CD14-positive monocyte (primary cell): ENCODE measurements around the gene ARHGEF9. TPM values are rescaled to one million over a fixed set of nuclear protein-coding genes. Genes with fewer than 3 reads are reported as not detected.

Experiments used
- DNase-seq, 3 donors: peaks; one replicate each; pipeline ENCODE4 v3.0.0-alpha.2; 2011 to 2022
- H2AFZ ChIP-seq: 2 replicates; pipeline ENCODE4 v1.6.0; 2012; ENCODE audit warnings: mild to moderate bottlenecking, low read depth, low read length, inconsistent platforms; ENCODE audit not compliant: insufficient read depth, poor library complexity, severe bottlenecking
- H3K27ac ChIP-seq, 2 donors: 1 replicate in 1 of 2; 2 replicates in 1 of 2; pipeline ENCODE4 v1.5.1; 2012 to 2013; ENCODE audit warnings: low read length in 2 of 2, control low read depth in 1 of 2, inconsistent platforms in 1 of 2, low read depth in 1 of 2, mild to moderate bottlenecking in 1 of 2
- H3K27me3 ChIP-seq, 2 donors: one replicate each; pipeline versions ENCODE4 v1.6.0 to v1.6.1; 2011 to 2013; ENCODE audit warnings: low read length in 2 of 2; ENCODE audit not compliant: control insufficient read depth in 2 of 2, insufficient read depth in 2 of 2
- H3K36me3 ChIP-seq, 2 donors: replicated peaks in 1 of 2; 1 replicate in 1 of 2; 2 replicates in 1 of 2; pipeline versions ENCODE4 v1.5.1 to v1.6.1; 2012 to 2013; ENCODE audit warnings: low read length in 2 of 2, control low read depth in 1 of 2, inconsistent platforms in 1 of 2, mild to moderate bottlenecking in 1 of 2; ENCODE audit not compliant: insufficient read depth in 2 of 2, control insufficient read depth in 1 of 2
- H3K4me1 ChIP-seq, 2 donors: 1 replicate in 1 of 2; 2 replicates in 1 of 2; pipeline versions ENCODE4 v1.5.1 to v1.6.1; 2012 to 2013; ENCODE audit warnings: low read length in 2 of 2, control low read depth in 1 of 2, inconsistent platforms in 1 of 2, mild to moderate bottlenecking in 1 of 2, moderate library complexity in 1 of 2; ENCODE audit not compliant: insufficient read depth in 2 of 2, control insufficient read depth in 1 of 2
- H3K4me2 ChIP-seq: replicated peaks from 2 replicates; pipeline ENCODE3; 2012; ENCODE audit warnings: low read length, moderate library complexity, mild to moderate bottlenecking; ENCODE audit not compliant: poor library complexity, severe bottlenecking; ENCODE audit errors: extremely low read depth
- H3K4me3 ChIP-seq, 3 experiments: fragments of 200-600 bp in 1 of 3; sonication (generic) in 1 of 3; replicated peaks in 1 of 3; 1 replicate in 2 of 3; 2 replicates in 1 of 3; pipeline ENCODE4 v1.5.1; 2011 to 2013; ENCODE audit warnings: low read length in 3 of 3, mild to moderate bottlenecking in 3 of 3, control low read depth in 2 of 3, low read depth in 2 of 3, inconsistent platforms in 1 of 3, moderate library complexity in 1 of 3
- H3K79me2 ChIP-seq: 2 replicates; pipeline ENCODE4 v1.6.0; 2012; ENCODE audit warnings: mild to moderate bottlenecking, control low read depth, inconsistent platforms, low read length, moderate library complexity; ENCODE audit not compliant: insufficient read depth
- H3K9ac ChIP-seq: 2 replicates; pipeline ENCODE4 v1.6.0; 2017; ENCODE audit warnings: low read length, mild to moderate bottlenecking; ENCODE audit not compliant: insufficient read depth, poor library complexity, severe bottlenecking
- H3K9me3 ChIP-seq, 2 donors: replicated peaks in 1 of 2; 1 replicate in 1 of 2; 2 replicates in 1 of 2; pipeline versions ENCODE4 v1.5.1 to v1.6.1; 2012 to 2013; ENCODE audit warnings: low read length in 2 of 2, control low read depth in 1 of 2; ENCODE audit not compliant: control insufficient read depth in 1 of 2, insufficient read depth in 1 of 2
- H4K20me1 ChIP-seq: 2 replicates; pipeline ENCODE4 v1.6.0; 2012; ENCODE audit warnings: mild to moderate bottlenecking, low read length, control low read depth, moderate library complexity; ENCODE audit not compliant: insufficient read depth
- H3K27ac Mint-ChIP-seq, 7 donors: one replicate each; pipeline ENCODE4 v1.8.0; 2020; ENCODE audit warnings: mild to moderate bottlenecking in 7 of 7, mixed read lengths in 7 of 7, moderate library complexity in 6 of 7, inconsistent platforms in 2 of 7
- H3K27me3 Mint-ChIP-seq, 3 donors: one replicate each; pipeline ENCODE4 v1.8.0; 2021 to 2022; ENCODE audit warnings: low read depth in 3 of 3, mild to moderate bottlenecking in 3 of 3, mixed read lengths in 3 of 3, moderate library complexity in 3 of 3, inconsistent platforms in 1 of 3
- H3K36me3 Mint-ChIP-seq, 2 donors: one replicate each; pipeline ENCODE4 v1.8.0; 2020; ENCODE audit warnings: mixed read lengths in 2 of 2, inconsistent platforms in 1 of 2, mild to moderate bottlenecking in 1 of 2
- H3K4me1 Mint-ChIP-seq: one replicate; pipeline ENCODE4 v1.8.0; 2020; ENCODE audit warnings: mild to moderate bottlenecking, mixed read lengths
- H3K4me3 Mint-ChIP-seq, 2 donors: one replicate each; pipeline ENCODE4 v1.8.0; 2020; ENCODE audit warnings: mild to moderate bottlenecking in 2 of 2, mixed read lengths in 2 of 2, moderate library complexity in 1 of 2
- H3K9me3 Mint-ChIP-seq, 7 donors: one replicate each; pipeline ENCODE4 v1.8.0; 2020 to 2022; ENCODE audit warnings: mixed read lengths in 7 of 7, mild to moderate bottlenecking in 6 of 7, moderate library complexity in 6 of 7, inconsistent platforms in 2 of 7
- WGBS: methylation state at CpG from one replicate; pipeline ENCODE4 v1.1.5; 2013; ENCODE audit warnings: missing lambda C conversion rate; ENCODE audit not compliant: insufficient coverage; 5-methylcytosine and 5-hydroxymethylcytosine counted together
- intact Hi-C, 2 donors: fragments of 100-400 bp; cut with micrococcal nuclease; formaldehyde crosslinking; loops; one replicate each; pipeline versions ENCODE4 v1.15.0 to v1.15.1; 2023
- polyA plus RNA-seq, 3 donors: library from polyadenylated mRNA; depleted of rRNA in 1 of 3; unstranded in 2 of 3; stranded (reverse) in 1 of 3; fragments of 300-500 nt in 2 of 3; fragments of >200 nt in 1 of 3; fragmentation: Illumina TruSeq in 2 of 3; gene quantifications; 1 replicate in 2 of 3; 2 replicates in 1 of 3; pipeline ENCODE4 v1.2.3, GENCODE V29; 2012 to 2021
- TF ChIP-seq, protein P1 (sequence below): fragments of 200-600 bp; IDR thresholded peaks from one replicate; pipeline ENCODE4 v1.8.0; 2022; ENCODE audit warnings: antibody characterized with exemption, mild to moderate bottlenecking

ARHGEF9 gene
- polyA plus RNA-seq, 3 donors, result 0.84 to 5.5 (median 2.6) TPM

- no peak overlapping the region for H2AFZ ChIP-seq
- no peak overlapping the region for H3K9ac ChIP-seq
- no peak for DNase-seq
- no peak overlapping the region for H3K27ac ChIP-seq
- H3K36me3 Mint-ChIP-seq, result no peaks in the 10 kb centered on the region
- no peaks in the 10 kb centered on the region for H4K20me1 ChIP-seq
- H3K4me2 ChIP-seq, result no peak overlapping the region
- intact Hi-C loops, result loop anchor here (10.0 kb wide), 2 partner anchors 454 to 1784 kb away; partner anchors contain the start of genes AMER1 (in 1 of the 2) and LAS1L (in 1 of the 2)
- no peaks in the 10 kb centered on the region for H3K9me3 ChIP-seq
- H3K9me3 Mint-ChIP-seq, result peaks cover 0 to 5% (median 0%) of the 10 kb centered on the region in 7 donors
- peaks cover 9 to 11% of the 10 kb centered on the region in 2 donors for H3K4me1 ChIP-seq
- H3K36me3 ChIP-seq, result no peaks in the 10 kb centered on the region
- peaks cover 32% of the 10 kb centered on the region for H3K4me1 Mint-ChIP-seq
- TF ChIP-seq, protein P1, sequence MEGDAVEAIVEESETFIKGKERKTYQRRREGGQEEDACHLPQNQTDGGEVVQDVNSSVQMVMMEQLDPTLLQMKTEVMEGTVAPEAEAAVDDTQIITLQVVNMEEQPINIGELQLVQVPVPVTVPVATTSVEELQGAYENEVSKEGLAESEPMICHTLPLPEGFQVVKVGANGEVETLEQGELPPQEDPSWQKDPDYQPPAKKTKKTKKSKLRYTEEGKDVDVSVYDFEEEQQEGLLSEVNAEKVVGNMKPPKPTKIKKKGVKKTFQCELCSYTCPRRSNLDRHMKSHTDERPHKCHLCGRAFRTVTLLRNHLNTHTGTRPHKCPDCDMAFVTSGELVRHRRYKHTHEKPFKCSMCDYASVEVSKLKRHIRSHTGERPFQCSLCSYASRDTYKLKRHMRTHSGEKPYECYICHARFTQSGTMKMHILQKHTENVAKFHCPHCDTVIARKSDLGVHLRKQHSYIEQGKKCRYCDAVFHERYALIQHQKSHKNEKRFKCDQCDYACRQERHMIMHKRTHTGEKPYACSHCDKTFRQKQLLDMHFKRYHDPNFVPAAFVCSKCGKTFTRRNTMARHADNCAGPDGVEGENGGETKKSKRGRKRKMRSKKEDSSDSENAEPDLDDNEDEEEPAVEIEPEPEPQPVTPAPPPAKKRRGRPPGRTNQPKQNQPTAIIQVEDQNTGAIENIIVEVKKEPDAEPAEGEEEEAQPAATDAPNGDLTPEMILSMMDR, result no peak
- H3K27me3 ChIP-seq, result no peaks in the 10 kb centered on the region
- no CpG with 5 or more reads among the region's 3 CpGs for WGBS
- H3K27me3 Mint-ChIP-seq, result peaks cover 0 to 5% (median under 1%) of the 10 kb centered on the region in 3 donors
- H3K27ac Mint-ChIP-seq, result no peak overlapping the region
- no peaks in the 10 kb centered on the region for H3K79me2 ChIP-seq
- H3K4me3 Mint-ChIP-seq, result no peak overlapping the region
- no peak overlapping the region for H3K4me3 ChIP-seq
Observed at GRCh38 chrX:63750811-63751210, 34.2 kb downstream of the ARHGEF9 start.

- intact Hi-C loops, result no loop called here
- Histone ChIP-seq H3K79me2 (no peaks in the 10 kb centered on the region), H3K9ac (no peak overlapping the region)
Observed at GRCh38 chrX:63747331-63747730, 37.7 kb downstream of the ARHGEF9 start.

More at GRCh38 chrX:63747331-63747730, 37.7 kb downstream of the ARHGEF9 start:
- Histone ChIP-seq H3K27ac (no peak overlapping the region), H2AFZ (no peak overlapping the region), H3K36me3 (no peaks in the 10 kb centered on the region), H3K9me3 (no peaks in the 10 kb centered on the region), H3K27me3 (no peaks in the 10 kb centered on the region), H3K4me3 (no peak overlapping the region), H4K20me1 (no peaks in the 10 kb centered on the region), H3K4me1 (no peaks in the 10 kb centered on the region), H3K4me2 (no peak overlapping the region)
- Mint-ChIP-seq H3K4me3 (no peak overlapping the region), H3K27me3 (peaks cover 0 to 3% (median 0%) of the 10 kb centered on the region in 3 donors), H3K4me1 (peaks cover 18% of the 10 kb centered on the region), H3K9me3 (no peaks in the 10 kb centered on the region), H3K27ac (no peak overlapping the region), H3K36me3 (no peaks in the 10 kb centered on the region)
- no CpG with 5 or more reads among the region's 2 CpGs for WGBS
- no peak for DNase-seq
- TF ChIP-seq, protein P1, result no peak
